ACHN (cell line): Measurements from ENCODE around the gene POU3F4.

ENCODE experiments used
- DNase-seq: peaks from one replicate; pipeline ENCODE4 v3.0.0-alpha.2; 2015
- in situ Hi-C: cut with HindIII; loops from 2 replicates; pipeline ENCODE4 v1.10.0; 2017; ENCODE audit warnings: low sequenced_read_pairs, low pct_ligation_motif_present, low pct_unique_long_range_greater_than_20kb

The POU3F4 gene

GRCh38 chrX:83508006-83508405 is at the start of gene POU3F4:
TSS of gene POU3F4 (plus strand) at chrX:83508290. CDS start at chrX:83508325, 35 bp downstream.
- in situ Hi-C loops, result no loop called here
- no peak for DNase-seq

DNA sequence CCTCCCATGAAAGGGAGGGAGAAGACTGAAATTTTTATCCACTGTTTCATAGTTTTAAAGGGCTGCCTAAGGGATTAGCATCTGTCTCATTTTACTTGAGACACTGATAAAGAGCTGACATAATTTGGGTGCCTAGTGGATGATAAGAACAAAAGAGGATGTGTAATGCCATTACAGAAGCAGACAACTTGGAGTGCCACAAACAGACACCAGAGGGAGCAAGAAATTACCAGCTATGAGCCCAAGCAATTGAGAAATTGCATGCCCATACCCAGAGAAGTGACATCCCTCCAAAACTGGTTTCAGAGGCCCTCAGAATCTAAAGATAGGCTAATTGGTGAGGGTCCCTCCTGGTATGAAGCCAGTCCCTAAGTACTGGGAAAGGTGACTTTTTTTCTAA is 38.5 kb upstream of the POU3F4 start:
- DNase-seq, result peak; percentile 32

DNA sequence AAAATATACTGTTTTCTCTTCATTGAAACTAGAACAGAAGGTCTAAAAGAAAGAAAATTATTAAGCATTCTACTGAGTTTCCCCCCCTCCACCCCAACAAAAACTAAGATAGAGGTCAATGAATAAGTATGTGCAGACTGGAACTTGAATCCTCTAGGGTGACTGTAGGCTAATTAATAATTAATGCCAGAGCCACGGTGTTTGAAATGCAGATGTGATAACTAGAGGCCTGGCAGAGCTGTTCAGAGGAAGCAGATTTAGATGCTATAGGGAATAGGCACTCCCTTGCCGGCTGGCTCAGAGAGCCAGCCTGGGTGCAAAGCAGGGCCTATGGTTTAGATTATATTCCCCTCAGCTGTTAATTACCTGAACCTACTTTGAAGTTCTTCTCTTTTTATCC is 12.2 kb upstream of the POU3F4 start:
- DNase-seq, result no peak
- in situ Hi-C loops, result no loop called here

More for the DNA sequence above, 38.5 kb upstream of the POU3F4 start:
- in situ Hi-C loops, result no loop called here

DNA sequence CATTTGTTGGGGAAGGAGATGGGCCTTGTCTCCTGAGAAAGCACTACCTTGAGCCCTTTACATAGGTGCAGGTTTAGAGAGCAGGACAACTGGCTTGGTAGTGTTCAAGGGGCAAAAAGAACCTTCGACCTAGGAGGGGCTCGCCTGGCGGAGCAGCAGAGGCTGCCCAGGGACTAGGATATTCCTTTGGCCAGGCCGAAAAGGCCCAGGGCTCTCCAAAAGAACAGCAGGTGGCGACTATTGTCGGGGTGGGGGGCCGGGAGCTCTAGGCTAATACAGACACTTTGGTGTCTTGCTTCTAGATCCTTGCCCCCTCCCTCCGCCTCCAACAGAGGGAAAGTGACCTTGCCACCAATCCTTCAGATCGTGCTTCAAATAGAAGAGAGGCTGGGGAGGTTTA is 7.1 kb upstream of the POU3F4 start:
- in situ Hi-C loops, result no loop called here
- no peak for DNase-seq

DNA sequence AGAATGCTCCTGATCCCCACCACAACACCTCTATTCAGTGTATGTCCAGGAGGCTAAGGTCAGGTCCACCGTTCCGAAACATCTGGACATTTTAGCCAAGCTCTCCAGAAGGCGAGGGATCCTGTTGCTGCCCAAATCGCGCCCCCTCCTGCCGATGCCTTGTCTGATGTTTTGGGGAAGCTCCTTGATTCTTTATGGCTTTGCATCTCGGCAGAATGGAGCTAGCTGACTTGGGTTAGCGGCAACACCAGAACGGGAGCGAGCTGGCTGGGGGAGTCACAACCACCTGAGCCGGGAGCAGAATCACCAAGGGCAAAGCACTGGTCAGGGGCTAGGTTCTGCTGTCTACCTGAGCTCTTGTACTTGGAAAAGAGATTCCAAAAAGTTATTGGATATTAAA is 6.6 kb upstream of the POU3F4 start:
- in situ Hi-C loops, result no loop called here
- no peak for DNase-seq

DNA sequence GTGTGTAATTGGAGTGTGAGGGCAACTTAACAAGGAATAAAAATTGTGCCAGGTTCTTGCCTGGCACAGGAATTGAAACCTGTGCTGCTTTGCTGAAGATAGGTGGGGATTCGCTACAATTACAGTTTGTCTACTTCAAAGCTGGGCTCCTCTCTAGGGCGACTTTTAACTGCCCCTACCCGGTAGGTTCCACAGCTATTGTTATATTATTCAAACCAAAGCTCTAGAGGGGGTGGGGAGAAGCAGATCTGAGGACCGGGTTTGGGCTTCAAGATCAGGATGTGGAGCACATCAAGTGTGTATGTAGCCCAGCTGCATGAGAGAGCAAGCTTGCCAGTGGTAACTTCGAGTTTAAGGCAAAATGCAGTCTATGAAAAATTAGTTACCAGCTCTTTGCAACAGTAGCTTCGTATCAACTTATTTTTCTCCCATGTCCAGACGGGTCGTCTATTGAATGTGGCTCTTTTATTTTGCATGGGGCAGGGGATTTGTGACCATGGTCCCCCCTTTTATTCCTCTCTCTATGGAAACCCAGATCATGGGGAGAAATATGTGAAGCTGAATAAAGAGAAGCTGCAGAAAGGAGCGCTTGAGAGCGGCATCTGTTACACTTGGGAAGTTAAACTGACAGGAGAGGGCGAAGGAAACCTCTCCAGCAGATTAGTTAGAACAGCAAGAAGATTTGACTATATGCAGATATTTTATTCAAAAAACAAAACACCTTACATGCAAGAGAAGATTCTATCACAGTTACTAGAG is 3.2 kb upstream of the POU3F4 start:
- no peak for DNase-seq
- in situ Hi-C loops, result no loop called here

DNA sequence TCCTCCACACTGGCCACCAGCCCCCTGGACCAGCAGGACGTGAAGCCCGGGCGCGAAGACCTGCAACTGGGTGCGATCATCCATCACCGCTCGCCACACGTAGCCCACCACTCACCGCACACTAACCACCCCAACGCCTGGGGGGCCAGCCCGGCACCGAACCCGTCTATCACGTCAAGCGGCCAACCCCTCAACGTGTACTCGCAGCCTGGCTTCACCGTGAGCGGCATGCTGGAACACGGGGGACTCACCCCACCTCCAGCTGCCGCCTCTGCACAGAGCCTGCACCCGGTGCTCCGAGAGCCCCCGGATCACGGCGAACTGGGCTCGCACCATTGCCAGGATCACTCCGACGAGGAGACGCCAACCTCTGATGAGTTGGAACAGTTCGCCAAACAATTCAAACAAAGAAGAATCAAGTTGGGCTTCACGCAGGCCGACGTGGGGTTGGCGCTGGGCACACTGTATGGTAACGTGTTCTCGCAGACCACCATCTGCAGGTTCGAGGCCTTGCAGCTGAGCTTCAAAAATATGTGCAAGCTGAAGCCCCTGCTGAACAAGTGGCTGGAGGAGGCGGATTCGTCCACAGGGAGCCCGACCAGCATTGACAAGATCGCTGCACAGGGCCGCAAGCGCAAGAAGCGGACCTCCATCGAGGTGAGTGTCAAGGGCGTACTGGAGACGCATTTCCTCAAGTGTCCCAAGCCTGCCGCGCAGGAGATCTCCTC is 600 bp downstream of the POU3F4 start:
- no peak for DNase-seq
- in situ Hi-C loops, result no loop called here

- in situ Hi-C loops, result no loop called here
- DNase-seq, result no peak
Observed at GRCh38 chrX:83509254-83509801, 1.2 kb downstream of the POU3F4 start.

DNA sequence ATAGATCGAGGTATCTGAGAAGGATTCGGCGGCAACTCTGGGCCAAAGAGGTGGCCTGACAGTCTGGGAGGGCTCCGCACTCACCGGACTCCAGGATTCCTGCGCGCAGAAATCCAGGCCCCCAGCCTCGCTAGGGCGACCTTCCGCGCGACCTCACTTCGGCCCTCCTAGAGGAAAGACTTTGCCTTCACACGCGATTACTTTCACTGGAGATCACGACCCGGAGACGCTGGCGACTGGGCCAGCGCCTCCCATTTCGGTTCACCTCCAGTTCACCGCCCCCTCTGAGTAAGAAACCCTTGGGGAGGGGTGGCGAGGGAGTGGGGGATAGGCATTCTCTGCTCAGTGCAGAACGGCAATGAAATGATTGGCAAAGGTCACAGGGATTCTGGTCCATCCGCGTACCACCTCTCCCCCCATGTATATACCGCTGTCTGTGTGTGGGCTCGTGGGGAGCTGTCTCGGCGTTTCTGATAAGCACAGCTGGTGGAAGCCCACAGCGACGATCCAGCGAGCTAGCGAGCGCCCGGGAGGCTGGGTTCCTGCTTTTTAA is 2.5 kb downstream of the POU3F4 start:
- in situ Hi-C loops, result no loop called here
- DNase-seq, result no peak

- in situ Hi-C loops, result no loop called here
- no peak for DNase-seq
Observed at GRCh38 chrX:83511208-83511607, 3.1 kb downstream of the POU3F4 start.

GRCh38 chrX:83512111-83512510 is 4.0 kb downstream of the POU3F4 start:
- DNase-seq, result no peak
- in situ Hi-C loops, result no loop called here

GRCh38 chrX:83516597-83516996 is 8.5 kb downstream of the POU3F4 start:
- DNase-seq, result no peak
- in situ Hi-C loops, result no loop called here

DNA sequence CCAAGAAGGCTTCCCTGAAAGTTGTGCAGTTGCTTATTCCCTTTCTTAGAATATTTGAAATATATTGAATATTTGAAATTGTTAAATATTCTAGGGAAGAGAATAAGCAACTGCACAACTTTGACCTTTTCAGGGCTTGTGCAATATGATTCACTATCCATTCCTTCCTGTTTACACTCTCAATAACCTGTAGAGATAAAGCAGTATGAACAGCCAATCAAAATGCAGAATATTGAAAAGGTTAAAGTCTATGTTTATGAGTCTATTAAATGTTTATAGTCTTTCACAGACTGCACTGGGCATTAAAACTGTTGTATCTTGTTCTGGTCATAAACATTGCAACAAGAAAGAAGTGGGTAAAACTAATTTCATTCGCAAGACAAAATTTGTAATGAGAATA is 13.8 kb downstream of the POU3F4 start:
- in situ Hi-C loops, result no loop called here
- no peak for DNase-seq

DNA sequence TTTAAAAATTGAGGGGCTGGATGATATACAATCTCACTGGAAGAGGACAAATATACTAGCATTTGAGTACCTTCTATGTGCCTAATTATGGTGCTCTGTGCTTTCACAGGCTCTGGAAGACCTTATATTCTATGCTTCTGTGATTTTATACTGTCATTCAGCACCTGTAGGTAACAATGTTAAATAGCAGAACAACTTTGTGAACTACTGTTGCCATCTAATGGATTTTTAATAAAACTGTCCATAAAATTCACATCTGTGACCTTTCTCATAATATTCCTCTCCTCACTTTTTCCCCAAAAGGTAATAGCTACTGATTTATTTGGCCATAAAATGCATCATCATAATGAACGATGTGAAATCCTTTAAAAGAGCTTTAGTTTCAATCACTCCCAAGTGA is 21.9 kb downstream of the POU3F4 start:
- no peak for DNase-seq
- in situ Hi-C loops, result no loop called here

DNA sequence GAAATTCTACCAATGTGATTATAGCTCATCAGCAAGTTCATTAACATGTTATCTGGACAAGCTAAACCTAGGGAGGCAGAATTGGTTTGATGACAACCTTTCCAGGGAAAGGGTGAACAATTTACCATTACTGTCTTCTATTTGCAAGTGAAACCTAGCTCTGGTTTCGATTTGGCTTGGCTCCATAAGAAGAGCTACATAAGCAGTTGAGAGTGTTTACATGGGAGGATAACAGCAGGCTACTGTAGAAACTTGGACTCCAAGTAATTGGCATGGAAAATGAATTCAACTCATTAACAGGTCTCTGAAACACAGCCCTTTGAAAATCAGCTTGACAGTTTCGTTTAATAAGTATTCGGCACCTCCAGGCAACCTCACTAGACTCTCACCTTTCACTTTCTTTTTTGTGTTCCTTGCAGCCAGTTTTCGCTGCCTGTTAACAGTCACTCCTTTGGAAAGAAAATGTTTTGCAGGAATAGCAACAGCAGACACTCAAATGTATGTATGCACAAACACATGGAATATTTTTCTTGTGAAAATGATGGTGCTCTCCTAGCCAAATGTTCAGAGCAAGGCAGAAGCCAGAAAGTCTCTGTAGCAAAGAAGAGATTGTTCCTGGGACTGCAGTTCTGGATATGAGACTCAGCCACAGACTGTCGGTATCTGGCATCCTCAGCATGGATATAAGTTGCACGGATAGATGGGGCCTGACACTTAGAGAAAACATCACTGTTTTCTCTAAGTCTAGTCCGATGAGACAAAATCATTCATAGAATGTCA is 27.5 kb downstream of the POU3F4 start:
- in situ Hi-C loops, result no loop called here
- peak; percentile 8 for DNase-seq
